K562 (cell line): ENCODE measurements around the gene PIK3CD.
"Not testable (repeated sequence)": the region's sequence is repeated elsewhere in the genome, so short reads cannot be mapped to it uniquely, and the experiment has no call there.

Source experiments
- CREM ChIP-seq: IDR thresholded peaks from 2 replicates; pipeline ENCODE4 v1.6.1; 2014; ENCODE audit warnings: antibody characterized with exemption, low read depth
- CTCF ChIP-seq, 3 experiments: IDR thresholded peaks in 2 of 3; conservative IDR thresholded peaks in 1 of 3; 2 replicates each; pipeline ENCODE4 v1.5.1; 2011 to 2012; ENCODE audit warnings: low read length in 3 of 3, mild to moderate bottlenecking in 3 of 3, control low read depth in 2 of 3, improper control_type of control experiment in 1 of 3, inconsistent platforms in 1 of 3, low read depth in 1 of 3, mixed read lengths in 1 of 3, moderate library complexity in 1 of 3; ENCODE audit not compliant: insufficient read depth in 2 of 3
- EZH2 ChIP-seq: IDR thresholded peaks from 2 replicates; pipeline ENCODE4 v1.6.1; 2012; ENCODE audit warnings: low read depth, mild to moderate bottlenecking, inconsistent platforms, low read length, borderline replicate concordance
- FOS ChIP-seq: IDR thresholded peaks from 3 replicates; pipeline ENCODE4 v1.6.1; 2011; ENCODE audit not compliant: insufficient read length; ENCODE audit errors: extremely low read depth
- GATA2 ChIP-seq: sonication (generic); formaldehyde crosslinking; IDR thresholded peaks from 2 replicates; pipeline ENCODE4 v1.4.0; 2020; ENCODE audit warnings: mild to moderate bottlenecking, missing genetic modification reagents
- HMGXB4 ChIP-seq: sonication (generic); formaldehyde crosslinking; IDR thresholded peaks from 2 replicates; pipeline ENCODE4 v1.8.1; 2023; ENCODE audit warnings: mild to moderate bottlenecking, missing genetic modification reagents
- NR3C1 ChIP-seq: sonication (generic); formaldehyde crosslinking; IDR thresholded peaks from 2 replicates; pipeline ENCODE4 v1.8.1; 2022; ENCODE audit warnings: missing genetic modification reagents
- PKNOX1 ChIP-seq: fragments of 450-650 bp; IDR thresholded peaks from 2 replicates; pipeline ENCODE4 v1.6.1; 2016
- ZNF766 ChIP-seq: fragments of 200-800 bp; sonication (Bioruptor generic); conservative IDR thresholded peaks from 2 replicates; pipeline ENCODE4 v1.6.1; 2016; ENCODE audit warnings: missing genetic modification characterization, missing compliant biosample characterization

- not testable (repeated sequence) for TF ChIP-seq CREM; NR3C1 (CRISPR knock-in tag); FOS; CTCF (IDR thresholded peaks at IDR 0.05 in 2 of 3, conservative IDR thresholded peaks at IDR 0.05 in 1 of 3; ENCODE audit: insufficient read depth in 2 of 3, low read depth in 1 of 3, low read length in 3 of 3); GATA2 (CRISPR knock-in tag); EZH2; ZNF766 (CRISPR knock-in tag); PKNOX1; HMGXB4 (CRISPR knock-in tag)
Observed at GRCh38 chr1:9676128-9676527, 24.6 kb downstream of the PIK3CD start.
